ENCODE measurements around the gene TP73.

Gene TP73

GRCh38 chr1:3673381-3674099, 21.2 kb downstream of the TP73 start:
- DNase-seq (ENCODE audit: low spot score) = no peak

GRCh38 chr1:3674100-3675094, 22.1 kb downstream of the TP73 start:
- no peak for DNase-seq (ENCODE audit: low spot score)

DNA sequence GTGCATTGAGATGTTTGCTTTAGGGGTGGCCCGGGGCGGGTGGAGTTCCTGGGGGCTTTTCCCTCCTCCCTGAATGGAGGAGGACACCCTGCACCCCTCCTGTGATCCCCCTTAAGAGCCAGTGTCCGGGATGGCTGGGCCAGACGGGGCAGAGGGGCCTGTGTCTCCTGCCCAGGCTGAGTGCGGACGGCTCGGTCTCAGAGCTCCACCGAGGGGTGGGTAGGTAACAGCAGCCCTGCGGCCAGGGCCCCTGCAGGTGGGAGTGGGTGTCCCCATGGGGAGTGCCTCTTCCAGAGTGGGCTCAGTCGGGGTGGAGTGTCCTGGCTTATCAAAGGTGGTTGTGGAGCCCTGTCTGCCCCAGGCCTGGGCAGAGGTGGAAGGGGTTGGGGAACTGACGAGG, 23.1 kb downstream of the TP73 start:
- DNase-seq (ENCODE audit: low spot score) = no peak

- no peak for DNase-seq (ENCODE audit: low spot score)
These were observed 24.5 kb downstream of the TP73 start for GRCh38 chr1:3676581-3677470.

GRCh38 chr1:3677484-3677883, 25.2 kb downstream of the TP73 start:
- no peak for DNase-seq (ENCODE audit: low spot score)

DNA sequence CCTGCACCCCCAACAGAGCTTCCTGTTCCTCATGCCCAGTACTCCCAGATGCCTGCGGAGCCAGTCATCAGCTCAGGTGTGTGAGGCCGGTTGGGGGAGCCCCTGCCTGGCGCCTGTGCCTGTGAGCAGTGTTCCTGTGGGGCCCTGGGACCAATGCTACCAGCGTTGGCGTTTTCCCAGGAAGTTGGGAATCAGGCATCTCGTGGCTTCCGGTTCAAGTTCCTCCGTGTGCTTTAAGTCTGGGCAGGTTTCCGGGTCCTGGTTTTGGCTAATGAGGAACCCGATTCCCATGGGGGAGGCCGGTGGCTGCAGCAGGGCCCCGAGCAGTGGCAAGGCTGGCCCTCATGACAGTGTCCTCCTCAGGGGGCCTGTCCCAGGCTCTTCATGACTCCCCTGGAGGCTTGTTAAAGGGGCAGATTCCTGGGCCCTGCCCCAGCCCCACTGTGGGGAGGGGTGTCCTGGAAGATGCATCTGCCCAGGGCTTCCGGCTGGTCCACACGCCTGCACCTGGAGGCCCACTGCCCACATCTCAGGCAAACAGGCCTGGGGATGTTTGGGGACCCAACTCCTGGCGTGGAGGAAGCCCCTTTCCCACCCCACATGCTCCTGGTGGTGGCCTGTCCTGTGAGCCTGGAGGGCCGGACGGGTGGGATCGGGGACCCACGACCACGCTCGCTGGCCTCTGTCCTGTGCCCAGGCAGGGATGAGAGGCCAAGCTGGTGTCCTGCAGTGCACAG, 26.2 kb downstream of the TP73 start:
- no peak for DNase-seq (ENCODE audit: low spot score)

- no peak for DNase-seq (ENCODE audit: low spot score)
These were observed 26.8 kb downstream of the TP73 start for GRCh38 chr1:3679098-3679555.

- DNase-seq (ENCODE audit: low spot score) = no peak
These were observed 27.6 kb downstream of the TP73 start for GRCh38 chr1:3679799-3680453.

DNA sequence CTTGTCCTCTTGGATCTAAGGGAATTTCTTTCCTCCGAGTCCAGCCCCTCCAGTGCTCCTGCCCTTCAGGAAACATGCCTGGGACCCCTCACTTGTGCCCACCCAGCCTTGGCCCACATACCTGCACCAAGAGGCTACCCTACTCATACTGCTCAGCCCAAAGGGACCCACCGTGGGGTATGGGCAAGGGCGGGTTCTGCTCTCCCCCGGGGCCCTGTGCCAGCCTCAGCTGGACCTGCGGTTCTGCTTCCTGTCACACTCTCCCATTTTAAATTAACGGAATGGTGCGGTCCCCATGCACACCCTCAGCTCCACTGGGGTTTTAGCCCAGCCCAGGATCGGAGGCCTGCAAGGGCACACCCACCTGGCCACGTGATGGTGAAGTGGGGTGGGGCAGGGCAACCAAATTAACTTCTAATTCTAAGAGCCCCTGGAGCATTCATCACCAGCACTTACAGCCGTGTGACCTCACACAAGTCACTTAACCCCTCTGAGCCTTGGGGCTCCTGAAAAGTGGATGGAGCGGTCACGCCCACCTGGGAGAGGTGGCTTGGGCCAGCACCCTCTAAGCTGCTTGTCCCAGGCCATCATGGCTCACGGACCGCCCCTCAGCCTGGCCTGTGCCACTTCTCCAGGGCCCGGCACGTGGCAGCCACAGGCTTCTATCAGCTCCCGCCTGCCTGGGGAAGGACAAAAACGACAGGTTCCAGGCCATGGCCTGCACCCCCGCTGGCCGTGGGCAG, 28.3 kb downstream of the TP73 start:
- DNase-seq (ENCODE audit: low spot score) = no peak

DNA sequence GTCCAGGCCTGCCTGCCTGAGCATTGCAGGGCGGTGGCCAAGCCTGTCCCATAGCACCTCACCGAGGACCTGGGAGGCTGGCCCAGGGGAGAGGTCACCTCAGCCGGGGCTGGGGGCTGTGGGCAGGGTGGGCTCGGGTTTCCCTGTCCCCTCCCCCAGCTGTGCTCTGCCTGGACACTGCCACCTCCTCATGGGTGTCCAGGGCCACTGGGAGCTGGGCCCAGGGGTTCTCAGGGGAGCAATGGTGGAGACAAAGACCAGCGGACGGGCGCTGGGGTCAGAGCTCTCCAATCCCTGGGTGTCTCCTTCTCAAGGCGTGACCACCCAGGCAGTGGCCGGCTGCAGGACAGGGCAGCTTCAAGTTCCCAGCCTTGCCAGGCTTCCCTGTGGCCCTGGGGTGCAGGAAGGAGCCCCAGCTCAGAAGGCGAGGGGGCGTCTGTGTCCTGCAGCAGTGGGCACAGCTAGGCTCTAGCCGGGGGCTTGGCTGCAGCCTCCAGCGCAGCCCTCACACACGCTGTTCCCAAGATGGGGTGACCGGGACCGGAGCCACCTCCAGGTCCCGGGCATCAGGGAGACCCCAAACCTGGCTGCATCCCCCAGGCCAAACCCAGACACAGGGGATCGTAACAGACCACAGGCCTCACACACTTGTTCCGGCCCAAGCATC, 29.0 kb downstream of the TP73 start:
- DNase-seq (ENCODE audit: low spot score) = no peak

GRCh38 chr1:3681898-3682806, 29.8 kb downstream of the TP73 start:
- no peak for DNase-seq (ENCODE audit: low spot score)

DNA sequence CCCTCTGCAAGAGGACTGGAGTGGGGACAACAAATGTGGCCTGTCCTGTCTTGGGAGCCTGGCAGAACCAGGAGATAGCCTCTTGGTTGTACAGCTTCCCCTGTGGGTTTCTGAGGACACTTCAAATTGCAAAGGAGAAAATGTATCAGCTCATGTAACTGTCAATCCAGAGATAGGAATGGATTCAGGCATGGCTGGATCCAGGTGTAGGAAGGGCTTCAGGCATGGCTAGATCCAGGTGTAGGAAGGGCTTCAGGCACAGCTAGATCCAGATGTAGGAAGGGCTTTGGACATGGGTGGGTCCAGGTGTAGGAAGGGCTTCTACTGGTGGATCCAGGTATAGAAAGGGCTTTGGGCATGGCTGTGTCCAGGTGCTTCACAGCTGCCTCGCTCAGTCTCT, 30.9 kb downstream of the TP73 start:
- no peak for DNase-seq (ENCODE audit: low spot score)

DNA sequence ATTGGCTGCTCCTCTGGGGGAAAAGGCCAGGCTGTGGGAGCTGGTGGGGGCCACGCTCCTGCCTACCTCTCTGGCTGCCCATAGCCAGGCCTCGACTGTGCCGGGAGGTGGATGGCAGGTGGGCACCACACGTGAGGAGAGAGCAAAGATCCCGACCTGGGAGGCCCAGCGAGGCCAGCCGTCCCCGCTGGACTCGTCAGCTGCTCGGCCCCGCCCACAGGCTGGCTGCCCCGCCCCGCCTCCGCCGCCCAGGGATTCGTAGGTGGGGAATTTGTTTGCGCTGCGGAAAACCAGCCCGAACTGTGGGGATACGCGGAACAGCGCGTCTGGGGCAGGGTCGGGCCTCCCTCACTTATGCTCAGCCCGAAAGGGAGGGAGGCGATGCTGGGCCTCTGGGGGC, 31.7 kb downstream of the TP73 start:
- DNase-seq (ENCODE audit: low spot score) = no peak

DNA sequence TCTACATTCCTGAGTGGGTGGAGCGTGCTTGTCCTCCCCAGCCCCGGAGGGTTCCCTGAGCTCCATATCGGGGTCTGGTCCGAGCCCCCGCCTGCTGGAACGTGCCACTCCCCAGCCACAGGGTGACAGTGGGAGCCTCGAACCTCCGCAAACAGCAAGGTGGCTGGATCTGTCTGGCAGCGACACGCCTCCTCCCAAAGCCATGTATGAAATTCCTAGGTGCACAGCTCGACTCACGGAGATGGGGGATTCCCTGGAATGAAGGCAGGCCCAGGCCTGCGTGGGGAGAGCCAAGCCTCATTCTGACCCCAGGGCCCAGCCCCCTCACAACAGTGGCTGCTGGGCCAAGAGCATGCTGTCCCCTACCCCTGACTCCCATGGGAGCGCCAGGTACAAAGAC, 32.9 kb downstream of the TP73 start:
- no peak for DNase-seq (ENCODE audit: low spot score)

- no peak for DNase-seq (ENCODE audit: low spot score)
These were observed 33.6 kb downstream of the TP73 start for GRCh38 chr1:3685906-3686305.

DNA sequence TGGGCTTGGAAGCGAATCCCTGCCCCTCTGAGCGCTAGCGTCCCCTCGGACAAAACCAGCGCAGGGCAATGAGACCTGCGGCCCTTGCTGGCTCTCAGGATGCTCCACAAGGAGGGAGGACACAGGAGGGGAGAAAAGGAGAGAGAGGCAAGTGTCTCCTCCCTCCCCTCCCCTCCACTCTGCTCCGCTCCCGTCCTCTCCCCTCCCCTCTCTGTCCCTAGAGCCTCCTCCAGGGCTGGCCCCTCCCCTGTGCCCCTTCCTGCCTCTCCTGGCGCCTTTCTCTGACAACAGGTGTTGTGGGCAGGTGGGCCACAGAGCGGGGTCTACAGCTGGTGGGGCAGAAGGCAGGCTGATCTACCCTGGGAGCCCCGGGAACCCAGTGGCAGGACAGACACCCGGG, 35.2 kb downstream of the TP73 start:
- DNase-seq (ENCODE audit: low spot score) = no peak

DNA sequence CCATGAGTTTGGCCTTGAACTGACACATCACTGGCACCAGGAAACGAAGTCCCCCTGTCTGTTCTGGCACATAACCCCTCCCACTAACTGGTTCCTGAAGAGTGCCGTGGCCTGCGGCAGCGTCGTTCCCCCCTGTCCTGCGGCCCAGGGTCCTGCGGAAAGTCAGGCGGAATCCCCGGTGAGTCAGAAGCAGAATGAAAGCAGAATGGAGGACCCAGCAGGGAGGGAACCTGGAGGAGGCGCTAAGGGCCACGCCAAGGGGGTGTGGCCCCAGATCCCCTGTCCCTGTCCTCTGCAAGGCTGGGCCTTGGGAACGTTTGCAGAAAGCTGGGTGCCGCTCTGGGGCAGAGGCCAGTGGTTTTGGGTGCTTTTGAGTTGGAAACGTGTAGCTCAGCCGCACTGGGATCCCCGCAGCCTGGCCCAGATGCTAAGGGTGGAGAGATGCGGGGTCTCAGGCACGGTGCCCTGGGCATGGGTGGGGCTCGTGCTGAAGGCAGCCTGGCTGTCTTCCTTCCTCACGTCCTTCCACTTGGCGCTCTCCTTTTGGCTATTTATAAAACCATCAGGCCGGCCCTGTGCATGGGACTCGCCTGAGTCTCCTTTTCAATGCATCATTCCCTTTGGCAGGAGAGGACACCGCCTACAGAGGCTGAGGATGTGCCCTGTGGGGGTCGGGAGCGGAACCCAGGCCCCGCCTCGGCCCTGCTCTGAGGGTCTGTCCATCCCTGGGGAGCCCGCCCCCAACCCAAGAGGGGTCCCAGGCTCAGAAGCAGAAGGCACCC, 36.2 kb downstream of the TP73 start:
- no peak for DNase-seq (ENCODE audit: low spot score)

Data from hematopoietic multipotent progenitor cell treated with erythropoietin and hydrocortisone succinate and interleukin-3 and kit ligand, for 17 days (in vitro differentiated cells).